Neural progenitor cell (in vitro differentiated cells): Measurements from ENCODE around the gene ITCH. TPM values are rescaled to one million over a fixed set of nuclear protein-coding genes. Genes with fewer than 3 reads are reported as not detected.
A peak's percentile ranks its signal among the peaks of the same experiment; 100 is the strongest.
"Not testable (repeated sequence)": the region's sequence is repeated elsewhere in the genome, so short reads cannot be mapped to it uniquely, and the experiment has no call there.

ENCODE experiments used
- DNase-seq: peaks from one replicate; pipeline ENCODE4 v3.0.0-alpha.2; 2016; ENCODE audit warnings: low spot score
- H2AFZ ChIP-seq: fragments of 200-600 bp; sonication (generic); replicated peaks from 2 replicates; pipeline ENCODE4 v1.6.1; 2016; ENCODE audit warnings: antibody characterized with exemption
- H3F3A ChIP-seq: fragments of 200-600 bp; sonication (generic); 2 replicates; pipeline ENCODE4 v1.6.1; 2016; ENCODE audit warnings: antibody characterized with exemption, low read depth
- H3K27ac ChIP-seq: fragments of 200-600 bp; sonication (generic); 2 replicates; pipeline ENCODE4 v1.5.1; 2016; ENCODE audit warnings: mild to moderate bottlenecking
- H3K27me3 ChIP-seq: fragments of 200-600 bp; sonication (generic); 2 replicates; pipeline ENCODE4 v1.6.1; 2016; ENCODE audit warnings: mild to moderate bottlenecking, moderate library complexity
- H3K36me3 ChIP-seq: fragments of 200-600 bp; sonication (generic); 2 replicates; pipeline ENCODE4 v1.5.1; 2016
- H3K4me1 ChIP-seq: fragments of 200-600 bp; sonication (generic); 2 replicates; pipeline ENCODE4 v1.6.1; 2016; ENCODE audit warnings: mixed run types
- H3K4me2 ChIP-seq: fragments of 200-600 bp; sonication (generic); 2 replicates; pipeline ENCODE4 v1.6.1; 2016
- H3K4me3 ChIP-seq: fragments of 200-600 bp; sonication (generic); 2 replicates; pipeline ENCODE4 v1.5.1; 2016
- H3K79me2 ChIP-seq: fragments of 200-600 bp; sonication (generic); 2 replicates; pipeline ENCODE4 v1.6.1; 2016; ENCODE audit warnings: low read depth
- H3K9ac ChIP-seq: fragments of 200-600 bp; sonication (generic); 2 replicates; pipeline ENCODE4 v1.6.1; 2016
- H3K9me3 ChIP-seq: fragments of 200-600 bp; sonication (generic); 2 replicates; pipeline ENCODE4 v1.5.1; 2016; ENCODE audit warnings: low read depth
- H4K20me1 ChIP-seq: fragments of 200-600 bp; sonication (generic); 2 replicates; pipeline ENCODE4 v1.6.1; 2016; ENCODE audit warnings: low read depth
- H3K27ac Mint-ChIP-seq: 3 replicates; pipeline ENCODE4 v1.8.0; 2021; ENCODE audit warnings: mixed read lengths
- H3K27me3 Mint-ChIP-seq: 2 replicates; pipeline ENCODE4 v1.8.0; 2022; ENCODE audit warnings: low read depth, mild to moderate bottlenecking, inconsistent platforms, moderate library complexity, mixed read lengths; ENCODE audit not compliant: insufficient read depth
- H3K36me3 Mint-ChIP-seq: 3 replicates; pipeline ENCODE4 v1.8.0; 2021; ENCODE audit warnings: mixed read lengths
- H3K4me1 Mint-ChIP-seq: 3 replicates; pipeline ENCODE4 v1.8.0; 2021; ENCODE audit warnings: mixed read lengths
- H3K4me3 Mint-ChIP-seq: 3 replicates; pipeline ENCODE4 v1.8.0; 2021; ENCODE audit warnings: mild to moderate bottlenecking, moderate library complexity, mixed read lengths
- H3K9me3 Mint-ChIP-seq: 3 replicates; pipeline ENCODE4 v1.8.0; 2020; ENCODE audit warnings: mixed read lengths
- EZH2 ChIP-seq: fragments of 200-600 bp; sonication (generic); IDR thresholded peaks from 2 replicates; pipeline ENCODE4 v1.6.1; 2017; ENCODE audit warnings: antibody characterized with exemption, mild to moderate bottlenecking, moderate library complexity
- EZH2phosphoT487 ChIP-seq: fragments of 200-600 bp; sonication (generic); IDR thresholded peaks from 2 replicates; pipeline ENCODE4 v1.6.1; 2017; ENCODE audit warnings: antibody characterized with exemption
- total RNA-seq: library from RNA; depleted of rRNA; stranded (reverse); fragments of >200 nt; gene quantifications from 2 replicates; pipeline ENCODE4 v1.2.3, GENCODE V29; 2015; ENCODE audit warnings: low replicate concordance
- TF ChIP-seq, protein P1 (sequence below): fragments of 200-600 bp; sonication (generic); IDR thresholded peaks from 2 replicates; pipeline ENCODE4 v1.5.1; 2017; ENCODE audit warnings: antibody characterized with exemption, mild to moderate bottlenecking

ITCH gene
- total RNA-seq, 1 donor from 2014 or later = 55.2 TPM

DNA sequence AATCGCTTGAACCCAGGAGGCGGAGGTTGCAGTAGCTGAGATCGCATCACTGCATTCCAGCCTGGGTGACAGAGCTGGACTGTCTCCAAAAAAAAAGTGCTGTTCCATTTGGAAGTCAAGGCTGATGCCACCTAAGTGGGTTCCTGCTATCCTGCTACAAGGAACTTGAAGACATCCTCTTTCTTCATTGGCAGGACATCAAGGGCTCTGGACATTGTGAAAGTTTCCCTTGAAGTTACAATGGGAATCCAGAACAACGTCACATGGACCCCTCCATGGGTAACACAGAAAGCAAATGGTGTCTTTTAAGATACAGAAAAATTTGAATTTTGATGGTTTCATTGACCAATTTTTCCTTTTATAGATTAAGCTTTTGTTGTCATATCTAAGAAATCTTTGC is 15.5 kb upstream of the ITCH start:
- H3K27me3 Mint-ChIP-seq = peaks cover 5% of the 10 kb centered on the region

GRCh38 chr20:34350095-34350494 is 13.0 kb upstream of the ITCH start:
- no peaks in the 10 kb centered on the region for H3K4me1 Mint-ChIP-seq
- H3K9me3 Mint-ChIP-seq = no peaks in the 10 kb centered on the region

More for the DNA sequence above, 15.5 kb upstream of the ITCH start:
- H3K9me3 Mint-ChIP-seq = no peaks in the 10 kb centered on the region
- no peak for DNase-seq
- Histone ChIP-seq H3K27me3 (no peaks in the 10 kb centered on the region), H3K79me2 (no peaks in the 10 kb centered on the region), H3K36me3 (no peaks in the 10 kb centered on the region), H3K4me2 (no peak overlapping the region), H3K9me3 (no peaks in the 10 kb centered on the region), H4K20me1 (no peaks in the 10 kb centered on the region), H3K4me1 (no peaks in the 10 kb centered on the region), H2AFZ (no peak overlapping the region), H3K27ac (no peak overlapping the region), H3K4me3 (no peak overlapping the region), H3K9ac (no peak overlapping the region), H3F3A (no peaks in the 10 kb centered on the region)
- H3K4me1 Mint-ChIP-seq = no peaks in the 10 kb centered on the region
- no peaks in the 10 kb centered on the region for H3K36me3 Mint-ChIP-seq
- H3K27ac Mint-ChIP-seq = no peak overlapping the region
- no peak for TF ChIP-seq EZH2
- no peak for TF ChIP-seq EZH2phosphoT487
- TF ChIP-seq, protein P1, sequence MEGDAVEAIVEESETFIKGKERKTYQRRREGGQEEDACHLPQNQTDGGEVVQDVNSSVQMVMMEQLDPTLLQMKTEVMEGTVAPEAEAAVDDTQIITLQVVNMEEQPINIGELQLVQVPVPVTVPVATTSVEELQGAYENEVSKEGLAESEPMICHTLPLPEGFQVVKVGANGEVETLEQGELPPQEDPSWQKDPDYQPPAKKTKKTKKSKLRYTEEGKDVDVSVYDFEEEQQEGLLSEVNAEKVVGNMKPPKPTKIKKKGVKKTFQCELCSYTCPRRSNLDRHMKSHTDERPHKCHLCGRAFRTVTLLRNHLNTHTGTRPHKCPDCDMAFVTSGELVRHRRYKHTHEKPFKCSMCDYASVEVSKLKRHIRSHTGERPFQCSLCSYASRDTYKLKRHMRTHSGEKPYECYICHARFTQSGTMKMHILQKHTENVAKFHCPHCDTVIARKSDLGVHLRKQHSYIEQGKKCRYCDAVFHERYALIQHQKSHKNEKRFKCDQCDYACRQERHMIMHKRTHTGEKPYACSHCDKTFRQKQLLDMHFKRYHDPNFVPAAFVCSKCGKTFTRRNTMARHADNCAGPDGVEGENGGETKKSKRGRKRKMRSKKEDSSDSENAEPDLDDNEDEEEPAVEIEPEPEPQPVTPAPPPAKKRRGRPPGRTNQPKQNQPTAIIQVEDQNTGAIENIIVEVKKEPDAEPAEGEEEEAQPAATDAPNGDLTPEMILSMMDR = no peak
- no peak overlapping the region for H3K4me3 Mint-ChIP-seq

DNA sequence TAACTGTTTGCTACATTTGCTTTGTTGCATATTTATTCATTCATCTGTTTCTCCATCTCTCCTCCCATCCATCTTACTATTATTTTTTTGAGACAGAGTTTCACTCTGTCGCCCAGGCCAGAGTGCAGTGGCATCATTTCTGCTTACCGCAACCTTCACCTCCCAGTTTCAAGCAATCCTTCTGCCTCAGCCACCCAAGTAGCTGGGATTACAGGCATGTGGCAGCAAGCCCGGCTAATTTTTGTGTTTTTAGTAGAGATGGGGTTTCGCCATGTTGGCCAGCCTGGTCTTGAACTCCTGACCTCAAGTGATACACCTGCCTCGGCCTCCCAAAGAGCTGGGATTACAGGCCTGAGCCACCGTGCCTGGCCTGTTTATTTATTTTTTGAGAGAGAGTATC is 9.6 kb upstream of the ITCH start:
- not testable (repeated sequence) for H2AFZ ChIP-seq, H3K27me3 ChIP-seq, H3K9me3 ChIP-seq, H3K4me1 ChIP-seq, H3K36me3 Mint-ChIP-seq, H3K27ac Mint-ChIP-seq, H3K4me1 Mint-ChIP-seq, H3K4me3 ChIP-seq, H3K9me3 Mint-ChIP-seq, H3K9ac ChIP-seq, DNase-seq, H3F3A ChIP-seq, H3K79me2 ChIP-seq, H3K4me2 ChIP-seq, H3K4me3 Mint-ChIP-seq, H3K27me3 Mint-ChIP-seq, H3K36me3 ChIP-seq, H3K27ac ChIP-seq, H4K20me1 ChIP-seq

More at GRCh38 chr20:34350095-34350494, 13.0 kb upstream of the ITCH start:
- H3K9ac ChIP-seq = no peak overlapping the region
- Mint-ChIP-seq H3K27ac (no peak overlapping the region), H3K4me3 (no peak overlapping the region), H3K36me3 (no peaks in the 10 kb centered on the region), H3K27me3 (no peaks in the 10 kb centered on the region)
- H3K36me3 ChIP-seq = no peaks in the 10 kb centered on the region
- H3K4me3 ChIP-seq = no peak overlapping the region
- H3K79me2 ChIP-seq = no peaks in the 10 kb centered on the region
- TF ChIP-seq EZH2 = no peak
- no peak for TF ChIP-seq EZH2phosphoT487
- TF ChIP-seq, protein P1 = no peak
- no peaks in the 10 kb centered on the region for H3K9me3 ChIP-seq
- H3K27me3 ChIP-seq = no peaks in the 10 kb centered on the region
- H3F3A ChIP-seq = no peaks in the 10 kb centered on the region
- H3K4me2 ChIP-seq = no peak overlapping the region
- no peak for DNase-seq
- no peaks in the 10 kb centered on the region for H3K4me1 ChIP-seq
- H2AFZ ChIP-seq = no peak overlapping the region
- no peak overlapping the region for H3K27ac ChIP-seq
- H4K20me1 ChIP-seq = no peaks in the 10 kb centered on the region

DNA sequence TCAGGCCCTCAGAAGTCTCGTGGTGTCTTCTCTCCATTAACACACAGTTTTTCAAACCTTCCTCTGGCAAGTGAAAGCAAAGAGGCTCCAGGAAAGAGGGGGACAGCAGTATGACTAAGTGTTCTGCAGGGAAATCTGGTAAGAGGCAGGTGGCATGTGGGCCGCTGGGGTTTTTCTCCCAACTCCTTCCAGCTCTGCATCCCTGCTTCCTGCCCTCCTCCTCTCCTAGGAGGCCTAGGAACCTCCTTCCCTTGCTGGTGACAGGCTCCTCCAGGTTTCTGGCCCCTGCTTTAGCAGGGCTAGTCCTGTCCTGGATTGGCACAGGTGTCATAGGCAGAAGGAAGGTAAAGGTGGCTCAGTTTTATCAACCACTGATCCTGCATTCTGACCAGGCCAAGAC is 7.6 kb upstream of the ITCH start:
- H2AFZ ChIP-seq = peak overlapping the region; percentile 36
- TF ChIP-seq, protein P1 = no peak
- TF ChIP-seq EZH2 (no peak), EZH2phosphoT487 (no peak)
- H3K27ac Mint-ChIP-seq = peak overlapping the region; percentile 42

DNA sequence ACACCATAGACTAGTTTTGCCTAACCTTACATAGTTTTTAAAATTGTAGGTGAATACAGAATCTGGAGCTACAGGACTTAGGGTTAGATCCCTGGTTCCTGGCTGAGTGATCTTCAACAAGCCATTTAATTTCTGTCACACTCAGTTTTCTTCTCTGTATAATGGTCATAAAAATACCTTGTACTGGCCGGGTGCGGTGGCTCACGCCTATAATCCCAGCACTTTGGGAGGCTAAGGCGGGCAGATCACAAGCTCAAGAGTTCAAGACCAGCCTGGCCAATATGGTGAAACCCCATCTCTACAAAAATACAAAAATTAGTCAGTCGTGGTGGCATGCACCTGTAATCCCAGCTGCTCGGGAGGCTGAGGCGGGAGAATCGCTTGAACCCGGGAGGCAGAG is 3.3 kb upstream of the ITCH start:
- not testable (repeated sequence) for H3K36me3 Mint-ChIP-seq, H4K20me1 ChIP-seq, H3K4me3 Mint-ChIP-seq, H3K27me3 Mint-ChIP-seq, H3K9me3 ChIP-seq, DNase-seq, H3K36me3 ChIP-seq, H3K4me2 ChIP-seq, H3K4me3 ChIP-seq, H3F3A ChIP-seq, H3K9ac ChIP-seq, H3K27ac Mint-ChIP-seq, H3K27me3 ChIP-seq, H2AFZ ChIP-seq, H3K4me1 ChIP-seq, H3K9me3 Mint-ChIP-seq, H3K27ac ChIP-seq
- H3K4me1 Mint-ChIP-seq = peaks cover 14% of the 10 kb centered on the region
- H3K79me2 ChIP-seq = peaks cover 16% of the 10 kb centered on the region

More for the DNA sequence above, 7.6 kb upstream of the ITCH start:
- H3K27me3 ChIP-seq = no peaks in the 10 kb centered on the region
- H3K4me3 ChIP-seq = no peak overlapping the region
- no peaks in the 10 kb centered on the region for H3K36me3 ChIP-seq
- H3K27ac ChIP-seq = no peak overlapping the region
- no peaks in the 10 kb centered on the region for H3F3A ChIP-seq
- no peak for DNase-seq
- no peak overlapping the region for H3K9ac ChIP-seq
- H3K9me3 Mint-ChIP-seq = no peaks in the 10 kb centered on the region
- no peaks in the 10 kb centered on the region for H3K4me1 Mint-ChIP-seq
- H3K4me1 ChIP-seq = no peaks in the 10 kb centered on the region
- no peaks in the 10 kb centered on the region for H3K27me3 Mint-ChIP-seq
- no peak overlapping the region for H3K4me2 ChIP-seq
- H3K4me3 Mint-ChIP-seq = no peak overlapping the region
- H4K20me1 ChIP-seq = no peaks in the 10 kb centered on the region
- H3K79me2 ChIP-seq = no peaks in the 10 kb centered on the region
- H3K36me3 Mint-ChIP-seq = no peaks in the 10 kb centered on the region
- H3K9me3 ChIP-seq = no peaks in the 10 kb centered on the region
